ENCODE measurements around the gene SLC35E3.

Gene SLC35E3

DNA sequence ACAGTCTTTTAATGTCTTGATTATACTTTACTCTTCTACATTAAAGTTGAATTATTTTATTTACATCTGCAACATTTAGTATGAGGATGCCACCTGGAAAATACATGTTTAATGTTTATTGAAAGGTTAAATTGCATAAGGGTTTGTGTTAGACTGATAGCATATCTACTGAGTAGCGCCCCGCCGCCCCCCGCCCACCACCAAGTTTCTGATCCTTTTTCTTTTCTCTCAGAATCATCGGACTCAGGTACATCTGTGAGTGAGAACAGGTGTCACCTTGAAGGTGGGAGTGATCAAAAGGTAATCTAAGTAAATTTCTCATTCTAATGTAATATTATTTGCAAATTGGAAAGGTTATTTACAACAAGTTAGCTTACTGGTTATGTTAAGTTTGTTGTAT is 78.2 kb downstream of the SLC35E3 start:
- H3K36me3 ChIP-seq (ENCODE audit: control insufficient read depth in 2 of 2, insufficient read depth in 2 of 2, low read length in 2 of 2): peaks cover 56 to 68% of the 10 kb centered on the region in 2 donors
- H3K4me1 ChIP-seq (ENCODE audit: control insufficient read depth in 2 of 2, insufficient read depth in 2 of 2, low read length in 2 of 2): no peaks in the 10 kb centered on the region

GRCh38 chr12:68824597-68825250 is 78.7 kb downstream of the SLC35E3 start:
- no peaks in the 10 kb centered on the region for H3K27me3 ChIP-seq (ENCODE audit: control insufficient read depth in 2 of 2, insufficient read depth in 2 of 2, low read length in 2 of 2)
- H3K9me3 ChIP-seq (ENCODE audit: control insufficient read depth in 2 of 2, low read length in 2 of 2): no peaks in the 10 kb centered on the region
- no peak overlapping the region for H3K4me3 ChIP-seq (ENCODE audit: low read length in 2 of 2)
- H3K4me1 ChIP-seq (ENCODE audit: control insufficient read depth in 2 of 2, insufficient read depth in 2 of 2, low read length in 2 of 2): peaks cover 0 to 2% of the 10 kb centered on the region in 2 donors
- peaks cover 54 to 62% of the 10 kb centered on the region in 2 donors for H3K36me3 ChIP-seq (ENCODE audit: control insufficient read depth in 2 of 2, insufficient read depth in 2 of 2, low read length in 2 of 2)
- no peak overlapping the region for H3K9ac ChIP-seq (ENCODE audit: low read depth in 1 of 2, low read length in 2 of 2)
- H3K27ac ChIP-seq (ENCODE audit: low read depth in 2 of 2, low read length in 2 of 2): no peak overlapping the region

More for the DNA sequence above, 78.2 kb downstream of the SLC35E3 start:
- Histone ChIP-seq H3K4me3 (ENCODE audit: low read length in 2 of 2) (no peak overlapping the region), H3K9me3 (ENCODE audit: control insufficient read depth in 2 of 2, low read length in 2 of 2) (no peaks in the 10 kb centered on the region), H3K9ac (ENCODE audit: low read depth in 1 of 2, low read length in 2 of 2) (no peak overlapping the region), H3K27ac (ENCODE audit: low read depth in 2 of 2, low read length in 2 of 2) (no peak overlapping the region), H3K27me3 (ENCODE audit: control insufficient read depth in 2 of 2, insufficient read depth in 2 of 2, low read length in 2 of 2) (no peaks in the 10 kb centered on the region)

DNA sequence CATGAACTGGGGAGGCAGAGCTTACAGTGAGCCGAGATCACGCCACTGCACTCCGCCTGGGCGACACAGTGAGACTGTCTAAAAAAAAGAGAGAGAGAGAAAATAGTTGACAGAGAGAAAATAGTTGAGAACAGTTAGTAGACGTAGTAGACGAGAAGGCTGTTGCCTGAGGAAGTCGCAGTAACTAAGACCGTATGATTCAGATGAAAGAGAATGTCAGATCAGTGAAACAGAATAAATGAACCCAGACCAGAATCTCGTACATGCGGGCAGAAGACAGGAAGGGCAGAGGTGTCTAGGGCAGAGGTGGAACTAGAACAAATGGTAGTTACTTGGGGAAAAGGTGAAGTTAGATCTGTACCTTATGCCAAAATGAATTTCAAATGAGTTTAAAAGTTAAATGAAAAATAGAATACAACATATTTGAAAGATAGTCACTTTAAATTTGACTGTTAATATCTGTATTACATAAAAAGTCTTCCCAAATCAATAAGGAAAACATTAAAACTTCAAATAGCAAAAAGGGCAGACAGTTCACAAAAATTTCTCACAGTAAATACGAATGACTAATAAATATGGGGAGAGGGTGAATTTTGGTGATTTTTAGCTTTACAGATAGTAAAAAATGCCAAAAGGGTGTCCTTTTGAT is 79.7 kb downstream of the SLC35E3 start:
- Histone ChIP-seq H3K27me3 (ENCODE audit: control insufficient read depth in 2 of 2, insufficient read depth in 2 of 2, low read length in 2 of 2) (no peaks in the 10 kb centered on the region), H3K27ac (ENCODE audit: low read depth in 2 of 2, low read length in 2 of 2) (no peak overlapping the region), H3K4me1 (ENCODE audit: control insufficient read depth in 2 of 2, insufficient read depth in 2 of 2, low read length in 2 of 2) (peaks cover 0 to 2% of the 10 kb centered on the region in 2 donors), H3K9ac (ENCODE audit: low read depth in 1 of 2, low read length in 2 of 2) (no peak overlapping the region), H3K9me3 (ENCODE audit: control insufficient read depth in 2 of 2, low read length in 2 of 2) (no peaks in the 10 kb centered on the region), H3K36me3 (ENCODE audit: control insufficient read depth in 2 of 2, insufficient read depth in 2 of 2, low read length in 2 of 2) (peaks cover 51 to 57% of the 10 kb centered on the region in 2 donors), H3K4me3 (ENCODE audit: low read length in 2 of 2) (no peak overlapping the region)

GRCh38 chr12:68827895-68828671 is 82.1 kb downstream of the SLC35E3 start:
- Histone ChIP-seq H3K9me3 (ENCODE audit: control insufficient read depth in 2 of 2, low read length in 2 of 2) (no peaks in the 10 kb centered on the region), H3K4me1 (ENCODE audit: control insufficient read depth in 2 of 2, insufficient read depth in 2 of 2, low read length in 2 of 2) (peaks cover 0 to 2% of the 10 kb centered on the region in 2 donors), H3K27me3 (ENCODE audit: control insufficient read depth in 2 of 2, insufficient read depth in 2 of 2, low read length in 2 of 2) (no peaks in the 10 kb centered on the region), H3K27ac (ENCODE audit: low read depth in 2 of 2, low read length in 2 of 2) (no peak overlapping the region), H3K9ac (ENCODE audit: low read depth in 1 of 2, low read length in 2 of 2) (no peak overlapping the region), H3K4me3 (ENCODE audit: low read length in 2 of 2) (no peak overlapping the region), H3K36me3 (ENCODE audit: control insufficient read depth in 2 of 2, insufficient read depth in 2 of 2, low read length in 2 of 2) (peaks cover 47 to 57% of the 10 kb centered on the region in 2 donors)

DNA sequence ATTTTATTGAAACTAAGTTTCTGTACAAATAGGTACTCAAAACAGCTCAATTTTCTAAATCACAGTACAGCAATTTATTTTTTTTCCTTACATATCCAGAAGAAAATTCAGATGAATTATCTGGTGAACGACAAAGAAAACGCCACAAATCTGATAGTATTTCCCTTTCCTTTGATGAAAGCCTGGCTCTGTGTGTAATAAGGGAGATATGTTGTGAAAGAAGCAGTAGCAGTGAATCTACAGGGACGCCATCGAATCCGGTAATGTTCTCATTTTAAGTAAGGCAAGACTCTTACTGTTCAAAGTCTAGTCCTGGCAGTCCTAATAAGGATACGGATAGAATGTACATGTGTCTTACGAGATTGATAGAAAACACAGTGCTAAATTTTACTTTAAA is 82.7 kb downstream of the SLC35E3 start:
- H3K36me3 ChIP-seq (ENCODE audit: control insufficient read depth in 2 of 2, insufficient read depth in 2 of 2, low read length in 2 of 2): peaks cover 47 to 55% of the 10 kb centered on the region in 2 donors
- H3K27me3 ChIP-seq (ENCODE audit: control insufficient read depth in 2 of 2, insufficient read depth in 2 of 2, low read length in 2 of 2): no peaks in the 10 kb centered on the region
- H3K9ac ChIP-seq (ENCODE audit: low read depth in 1 of 2, low read length in 2 of 2): no peak overlapping the region
- H3K9me3 ChIP-seq (ENCODE audit: control insufficient read depth in 2 of 2, low read length in 2 of 2): no peaks in the 10 kb centered on the region
- no peak overlapping the region for H3K27ac ChIP-seq (ENCODE audit: low read depth in 2 of 2, low read length in 2 of 2)
- H3K4me1 ChIP-seq (ENCODE audit: control insufficient read depth in 2 of 2, insufficient read depth in 2 of 2, low read length in 2 of 2): peaks cover 0 to 2% of the 10 kb centered on the region in 2 donors
- no peak overlapping the region for H3K4me3 ChIP-seq (ENCODE audit: low read length in 2 of 2)

Data from mucosa of rectum (tissue), 2 donors.